ENCODE data around the gene DUSP8.

DNA sequence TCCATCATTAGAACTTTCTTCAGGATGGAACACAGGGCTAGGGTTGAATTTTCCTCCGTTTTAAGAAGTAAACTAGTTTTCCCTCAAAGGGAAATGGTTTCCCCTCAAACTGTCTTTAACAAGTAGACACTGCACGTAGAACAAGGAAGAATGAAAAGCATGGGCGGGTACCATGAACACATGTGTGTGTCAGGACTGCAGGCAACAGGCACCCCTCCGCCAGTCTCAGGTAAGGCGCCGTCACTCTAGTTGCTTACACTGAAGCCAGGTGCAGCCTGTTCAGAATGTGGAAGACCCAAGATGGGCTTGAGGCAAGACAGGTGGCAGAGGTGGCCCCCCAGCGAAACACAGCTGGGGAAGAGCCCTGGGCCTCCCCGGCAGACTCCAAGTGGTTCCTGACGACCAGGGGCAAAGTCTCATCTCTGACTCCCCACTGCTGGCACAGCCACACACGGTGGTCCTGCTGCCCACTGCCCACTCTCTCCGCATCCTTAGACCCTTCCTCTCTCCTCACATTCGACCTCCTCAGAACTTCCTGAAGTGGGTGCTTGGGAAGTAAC, 60.1 kb downstream of the DUSP8 start:
- TF ChIP-seq, protein P1, sequence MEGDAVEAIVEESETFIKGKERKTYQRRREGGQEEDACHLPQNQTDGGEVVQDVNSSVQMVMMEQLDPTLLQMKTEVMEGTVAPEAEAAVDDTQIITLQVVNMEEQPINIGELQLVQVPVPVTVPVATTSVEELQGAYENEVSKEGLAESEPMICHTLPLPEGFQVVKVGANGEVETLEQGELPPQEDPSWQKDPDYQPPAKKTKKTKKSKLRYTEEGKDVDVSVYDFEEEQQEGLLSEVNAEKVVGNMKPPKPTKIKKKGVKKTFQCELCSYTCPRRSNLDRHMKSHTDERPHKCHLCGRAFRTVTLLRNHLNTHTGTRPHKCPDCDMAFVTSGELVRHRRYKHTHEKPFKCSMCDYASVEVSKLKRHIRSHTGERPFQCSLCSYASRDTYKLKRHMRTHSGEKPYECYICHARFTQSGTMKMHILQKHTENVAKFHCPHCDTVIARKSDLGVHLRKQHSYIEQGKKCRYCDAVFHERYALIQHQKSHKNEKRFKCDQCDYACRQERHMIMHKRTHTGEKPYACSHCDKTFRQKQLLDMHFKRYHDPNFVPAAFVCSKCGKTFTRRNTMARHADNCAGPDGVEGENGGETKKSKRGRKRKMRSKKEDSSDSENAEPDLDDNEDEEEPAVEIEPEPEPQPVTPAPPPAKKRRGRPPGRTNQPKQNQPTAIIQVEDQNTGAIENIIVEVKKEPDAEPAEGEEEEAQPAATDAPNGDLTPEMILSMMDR (IDR thresholded peaks at IDR 0.05): no peak
- TF ChIP-seq POLR2A (IDR thresholded peaks at IDR 0.05; ENCODE audit: low read depth) (no peak), POLR2AphosphoS5 (IDR thresholded peaks at IDR 0.05) (no peak)

All from esophagus muscularis mucosa (tissue), 3 donors.